ENCODE data around the gene TMEM53. TPM values are rescaled to one million over a fixed set of nuclear protein-coding genes. Genes with fewer than 3 reads are reported as not detected.

The TMEM53 gene
- total and polyA plus RNA-seq, 11 donors, result 8.5 to 20.0 (median 12.5) TPM

DNA sequence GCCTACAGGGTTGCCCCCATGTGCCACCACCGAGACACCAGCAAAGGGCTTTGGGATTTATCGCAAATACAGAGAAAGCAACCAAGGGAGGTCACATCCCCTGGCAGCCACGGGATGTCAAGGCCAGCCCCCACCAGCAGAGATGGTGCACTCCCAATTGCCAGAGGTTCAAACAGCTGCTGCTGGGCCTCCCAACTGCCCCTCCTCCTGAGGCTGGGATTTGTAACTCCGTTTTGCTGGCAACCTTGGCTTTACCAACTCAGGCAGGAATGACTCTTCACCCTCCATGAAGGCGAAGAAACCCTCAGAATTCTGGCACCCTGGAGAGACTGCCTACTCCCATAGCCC is 11.6 kb downstream of the TMEM53 start:
- no peak for ATAC-seq
- H3K4me1 ChIP-seq, result peaks cover 0 to 10% (median 1%) of the 10 kb centered on the region in 12 donors
- no peaks in the 10 kb centered on the region for H3K9me3 ChIP-seq
- TF ChIP-seq POLR2A (IDR thresholded peaks at IDR 0.05), result no peak
- TF ChIP-seq, protein P1, sequence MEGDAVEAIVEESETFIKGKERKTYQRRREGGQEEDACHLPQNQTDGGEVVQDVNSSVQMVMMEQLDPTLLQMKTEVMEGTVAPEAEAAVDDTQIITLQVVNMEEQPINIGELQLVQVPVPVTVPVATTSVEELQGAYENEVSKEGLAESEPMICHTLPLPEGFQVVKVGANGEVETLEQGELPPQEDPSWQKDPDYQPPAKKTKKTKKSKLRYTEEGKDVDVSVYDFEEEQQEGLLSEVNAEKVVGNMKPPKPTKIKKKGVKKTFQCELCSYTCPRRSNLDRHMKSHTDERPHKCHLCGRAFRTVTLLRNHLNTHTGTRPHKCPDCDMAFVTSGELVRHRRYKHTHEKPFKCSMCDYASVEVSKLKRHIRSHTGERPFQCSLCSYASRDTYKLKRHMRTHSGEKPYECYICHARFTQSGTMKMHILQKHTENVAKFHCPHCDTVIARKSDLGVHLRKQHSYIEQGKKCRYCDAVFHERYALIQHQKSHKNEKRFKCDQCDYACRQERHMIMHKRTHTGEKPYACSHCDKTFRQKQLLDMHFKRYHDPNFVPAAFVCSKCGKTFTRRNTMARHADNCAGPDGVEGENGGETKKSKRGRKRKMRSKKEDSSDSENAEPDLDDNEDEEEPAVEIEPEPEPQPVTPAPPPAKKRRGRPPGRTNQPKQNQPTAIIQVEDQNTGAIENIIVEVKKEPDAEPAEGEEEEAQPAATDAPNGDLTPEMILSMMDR (IDR thresholded peaks at IDR 0.05), result no peak
- WGBS, 4 donors, result 78 to 93% (median 87%) methylated on average over 3 to 5 of the region's 5 CpGs
- no peak for DNase-seq
- H3K4me3 ChIP-seq, result no peak overlapping the region
- H3K36me3 ChIP-seq, result no peaks in the 10 kb centered on the region
- no peak overlapping the region for H3K27ac ChIP-seq
- H3K27me3 ChIP-seq, result no peaks in the 10 kb centered on the region
- intact Hi-C loops (cut with DNase I), result no loop called here

DNA sequence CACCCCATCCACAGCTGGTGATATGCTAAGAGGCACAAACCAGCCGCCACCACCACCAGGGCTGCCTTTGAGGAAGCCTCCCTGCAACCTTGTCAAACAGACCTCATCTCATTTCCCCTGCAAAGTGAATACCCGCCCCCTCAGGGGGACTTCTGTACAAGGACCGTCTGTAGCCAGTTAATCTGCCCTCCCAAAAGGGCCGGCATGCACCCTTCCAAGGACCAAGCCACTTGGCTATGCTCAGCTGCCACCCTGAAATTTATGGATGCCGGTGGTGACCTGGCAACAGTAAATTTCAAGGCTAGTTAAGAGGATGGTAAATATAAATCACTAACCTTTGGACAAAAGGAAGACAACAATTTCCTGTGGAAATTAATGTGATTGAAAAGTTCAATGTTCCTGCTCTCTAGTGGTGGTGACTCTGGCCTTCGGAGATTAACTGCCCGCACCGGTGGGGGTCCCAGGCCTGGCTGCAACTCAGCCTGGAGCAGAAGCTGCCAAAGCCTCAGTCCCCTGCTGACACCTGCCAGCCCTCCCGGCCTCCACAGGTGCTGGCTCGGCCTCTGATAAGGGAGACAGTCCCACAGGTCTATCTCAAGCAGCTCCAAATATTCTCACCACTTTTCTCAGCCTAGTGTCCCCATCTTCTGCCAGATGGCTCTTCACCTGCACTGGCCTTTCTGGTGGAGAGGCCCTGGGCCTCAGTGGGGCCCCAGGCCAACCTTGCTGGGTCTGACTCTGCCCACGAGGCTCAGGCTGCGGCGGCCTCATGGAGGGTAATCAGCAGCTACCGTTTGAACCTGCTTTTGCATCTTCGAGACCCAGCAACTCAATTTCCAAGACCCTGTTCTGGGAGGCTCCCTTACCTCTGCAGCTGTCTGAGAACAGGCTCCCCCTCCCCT is 12.2 kb downstream of the TMEM53 start:
- Histone ChIP-seq H3K9me3 (no peaks in the 10 kb centered on the region), H3K4me3 (no peak overlapping the region), H3K27me3 (no peaks in the 10 kb centered on the region), H3K27ac (no peak overlapping the region), H3K4me1 (peaks cover 0 to 10% (median 1%) of the 10 kb centered on the region in 12 donors), H3K36me3 (peaks cover 0 to 2% (median 0%) of the 10 kb centered on the region in 9 donors)
- ATAC-seq (no peak), DNase-seq (no peak)
- TF ChIP-seq, protein P1 (IDR thresholded peaks at IDR 0.05), result no peak
- no peak for TF ChIP-seq POLR2A (IDR thresholded peaks at IDR 0.05)
- 74 to 83% (median 79%) methylated on average over 11 to 15 of the region's 15 CpGs for WGBS, 4 donors
- intact Hi-C loops (cut with DNase I), result no loop called here

DNA sequence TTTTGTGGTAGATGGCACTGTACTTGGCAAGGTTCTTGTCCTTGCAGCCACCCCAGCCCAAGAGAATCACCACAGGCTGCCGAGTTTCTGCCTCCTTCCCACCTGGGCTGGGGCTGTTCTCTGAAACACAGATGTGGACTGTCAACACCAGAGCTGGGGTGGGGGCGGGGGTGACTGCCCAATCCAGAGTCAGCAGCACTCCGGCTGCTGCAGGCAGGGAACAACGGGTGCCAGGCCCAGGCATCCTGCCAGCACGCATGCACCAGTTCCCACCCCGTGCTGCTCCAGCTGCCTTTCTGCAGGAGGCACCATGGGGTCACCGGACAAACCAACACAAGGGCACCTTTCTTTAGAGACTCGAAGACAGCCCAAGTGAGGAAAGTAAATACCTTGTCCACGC is 14.1 kb downstream of the TMEM53 start:
- intact Hi-C loops (cut with DNase I), result no loop called here
- peaks cover 0 to 6% (median 0%) of the 10 kb centered on the region in 9 donors for H3K36me3 ChIP-seq
- H3K27ac ChIP-seq, result peak overlapping the region in 8 of 12 donors; percentile 50 to 70 (median 64)
- H3K4me1 ChIP-seq, result peaks cover 0 to 10% (median 1%) of the 10 kb centered on the region in 12 donors
- WGBS, 4 donors, result 41 to 51% (median 46%) methylated on average over 9 of the region's 9 CpGs
- H3K4me3 ChIP-seq, result no peak overlapping the region
- TF ChIP-seq, protein P1 (IDR thresholded peaks at IDR 0.05), result no peak
- TF ChIP-seq POLR2A (IDR thresholded peaks at IDR 0.05), result no peak
- no peaks in the 10 kb centered on the region for H3K9me3 ChIP-seq
- DNase-seq, result peak; percentile 81 to 90 (median 88)
- H3K27me3 ChIP-seq, result no peaks in the 10 kb centered on the region
- peak; percentile 92 to 97 (median 94) for ATAC-seq

DNA sequence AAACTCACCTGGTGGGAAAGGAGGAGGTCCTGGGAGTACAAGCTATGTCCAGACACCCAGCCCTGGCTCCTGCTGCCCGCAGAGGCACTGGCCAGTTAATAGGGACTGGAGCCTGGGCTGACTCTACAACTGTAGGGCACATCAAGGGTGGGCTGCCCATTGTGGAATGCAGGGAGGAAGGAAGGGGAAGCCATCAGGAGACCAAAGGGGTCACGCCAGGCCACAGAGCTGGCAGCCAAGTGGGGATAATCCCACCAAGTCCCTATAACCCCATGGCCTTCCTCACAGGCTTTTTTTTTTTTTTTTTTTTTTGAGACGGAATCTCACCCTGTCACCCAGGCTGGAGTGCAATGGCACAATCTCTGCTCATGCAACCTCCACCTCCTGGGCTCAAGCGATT is 14.7 kb downstream of the TMEM53 start:
- H3K9me3 ChIP-seq, result no peaks in the 10 kb centered on the region
- no peak for TF ChIP-seq POLR2A (IDR thresholded peaks at IDR 0.05)
- TF ChIP-seq, protein P1 (IDR thresholded peaks at IDR 0.05), result no peak
- 93 to 96% (median 94%) methylated on average over 4 of the region's 4 CpGs for WGBS, 4 donors
- H3K4me1 ChIP-seq, result peaks cover 0 to 10% (median 1%) of the 10 kb centered on the region in 12 donors
- DNase-seq, result no peak
- peak overlapping the region in 5 of 12 donors; percentile 33 to 66 (median 59) for H3K27ac ChIP-seq
- intact Hi-C loops (cut with DNase I), result loop anchor here in 6 of 10 donors (10.0 kb wide), 2 partner anchors 285 to 445 kb away; partner anchors contain the start of gene DMAP1 (in 5 of the 6)
- no peak for ATAC-seq
- H3K36me3 ChIP-seq, result peaks cover 0 to 12% (median 1%) of the 10 kb centered on the region in 9 donors
- no peak overlapping the region for H3K4me3 ChIP-seq
- H3K27me3 ChIP-seq, result no peaks in the 10 kb centered on the region

All from heart left ventricle (tissue), 16 donors.